HG02885 (cell line): ENCODE results near the gene KLHL29.

Experiments
- ATAC-seq: cut with Tn5 transposase; IDR thresholded peaks from one replicate; pipeline ENCODE4 v1.9.1; 2021; ENCODE audit warnings: mild to moderate bottlenecking; ENCODE audit not compliant: unreplicated experiment, poor library complexity

KLHL29 gene

GRCh38 chr2:23681356-23682140 is 296.6 kb downstream of the KLHL29 start:
- no peak for ATAC-seq

GRCh38 chr2:23682481-23682880 is 297.5 kb downstream of the KLHL29 start:
- no peak for ATAC-seq

GRCh38 chr2:23683001-23683400 is 298.0 kb downstream of the KLHL29 start:
- no peak for ATAC-seq

GRCh38 chr2:23684395-23685176 is 299.6 kb downstream of the KLHL29 start:
- ATAC-seq = no peak

- ATAC-seq = no peak
Measured at GRCh38 chr2:23685181-23685580, 300.2 kb downstream of the KLHL29 start.

- ATAC-seq = no peak
Measured at GRCh38 chr2:23685706-23686105, 300.7 kb downstream of the KLHL29 start.

GRCh38 chr2:23686405-23687029 is 301.5 kb downstream of the KLHL29 start:
- no peak for ATAC-seq

GRCh38 chr2:23687214-23687613 is 302.2 kb downstream of the KLHL29 start:
- no peak for ATAC-seq

- ATAC-seq = no peak
Measured at GRCh38 chr2:23687713-23688112, 302.7 kb downstream of the KLHL29 start.

GRCh38 chr2:23688486-23689130 is 303.6 kb downstream of the KLHL29 start:
- ATAC-seq = no peak

- ATAC-seq = no peak
Measured at GRCh38 chr2:23689131-23689700, 304.2 kb downstream of the KLHL29 start.

- no peak for ATAC-seq
Measured at GRCh38 chr2:23689891-23690290, 304.9 kb downstream of the KLHL29 start.

- no peak for ATAC-seq
Measured at GRCh38 chr2:23690421-23691105, 305.6 kb downstream of the KLHL29 start.

GRCh38 chr2:23691106-23691470 is 306.1 kb downstream of the KLHL29 start:
- ATAC-seq = no peak

- no peak for ATAC-seq
Measured at GRCh38 chr2:23691565-23691964, 306.6 kb downstream of the KLHL29 start.

GRCh38 chr2:23692263-23692662 is 307.3 kb downstream of the KLHL29 start:
- ATAC-seq = no peak

GRCh38 chr2:23692851-23693605 is 308.0 kb downstream of the KLHL29 start:
- no peak for ATAC-seq

- ATAC-seq = no peak
Measured at GRCh38 chr2:23693606-23693951, 308.6 kb downstream of the KLHL29 start.
